SJCRH30 (cell line): ENCODE data around the gene CLDN9. TPM values are rescaled to one million over a fixed set of nuclear protein-coding genes. Genes with fewer than 3 reads are reported as not detected.

ENCODE experiments used
- DNase-seq, 2 experiments: peaks; one replicate each; pipeline ENCODE4 v3.0.0-alpha.2; 2015 to 2020
- H3K27ac ChIP-seq: fragments of 250-450 bp; sonication (Bioruptor Pico); 2 replicates; pipeline ENCODE4 v1.5.1; 2020; ENCODE audit warnings: mild to moderate bottlenecking, moderate library complexity
- H3K27me3 ChIP-seq: fragments of 250-450 bp; sonication (Bioruptor Pico); 2 replicates; pipeline ENCODE4 v1.5.1; 2020; ENCODE audit warnings: mild to moderate bottlenecking, moderate library complexity
- H3K36me3 ChIP-seq: fragments of 250-450 bp; sonication (Bioruptor Pico); 2 replicates; pipeline ENCODE4 v1.5.1; 2020; ENCODE audit warnings: mild to moderate bottlenecking, moderate library complexity
- H3K4me1 ChIP-seq: fragments of 250-450 bp; sonication (Bioruptor Pico); 2 replicates; pipeline ENCODE4 v1.5.1; 2020; ENCODE audit warnings: mild to moderate bottlenecking, moderate library complexity
- H3K4me3 ChIP-seq: fragments of 250-450 bp; sonication (Bioruptor Pico); 2 replicates; pipeline ENCODE4 v1.5.1; 2020; ENCODE audit warnings: mild to moderate bottlenecking, moderate library complexity
- H3K9me3 ChIP-seq: fragments of 250-450 bp; sonication (Bioruptor Pico); replicated peaks from 2 replicates; pipeline ENCODE4 v1.5.1; 2020; ENCODE audit warnings: mild to moderate bottlenecking, moderate library complexity
- total RNA-seq: library from RNA; depleted of rRNA; stranded (reverse); fragments of >200 nt; shearing (Covaris generic); gene quantifications from 2 replicates; pipeline ENCODE4 v1.2.3, GENCODE V29; 2014

Gene CLDN9
- total RNA-seq, 1 experiment from 2014 or later: not detected

DNA sequence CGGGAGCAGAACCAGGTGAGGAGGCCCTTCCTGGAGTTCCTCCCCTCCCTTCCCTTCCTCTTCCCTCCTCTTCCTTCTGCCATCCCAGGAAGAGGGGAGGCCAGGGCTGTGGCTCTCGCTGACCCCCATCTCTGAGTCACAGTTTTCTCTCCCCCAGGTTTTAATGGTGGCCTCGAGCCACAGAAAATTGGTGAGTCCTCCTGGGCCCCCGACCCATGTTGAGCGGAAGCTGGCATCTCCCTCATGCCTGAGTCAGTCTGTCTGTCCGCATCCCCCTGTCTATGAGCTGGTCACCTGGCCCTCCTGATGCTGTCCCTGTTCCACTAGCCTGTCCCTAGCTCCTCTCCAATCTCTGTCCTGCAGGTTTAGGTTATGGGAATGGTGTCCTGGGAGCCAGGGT lies 12.8 kb upstream of the CLDN9 start:
- Histone ChIP-seq H3K4me1 (0 out of 2 replicates have a peak, but pooled peaks cover 2% of the 10 kb centered on the region), H3K27ac (no peak overlapping the region), H3K4me3 (no peak overlapping the region), H3K27me3 (peaks cover 21% of the 10 kb centered on the region), H3K36me3 (no peaks in the 10 kb centered on the region), H3K9me3 (no peaks in the 10 kb centered on the region)
- no peak for DNase-seq

DNA sequence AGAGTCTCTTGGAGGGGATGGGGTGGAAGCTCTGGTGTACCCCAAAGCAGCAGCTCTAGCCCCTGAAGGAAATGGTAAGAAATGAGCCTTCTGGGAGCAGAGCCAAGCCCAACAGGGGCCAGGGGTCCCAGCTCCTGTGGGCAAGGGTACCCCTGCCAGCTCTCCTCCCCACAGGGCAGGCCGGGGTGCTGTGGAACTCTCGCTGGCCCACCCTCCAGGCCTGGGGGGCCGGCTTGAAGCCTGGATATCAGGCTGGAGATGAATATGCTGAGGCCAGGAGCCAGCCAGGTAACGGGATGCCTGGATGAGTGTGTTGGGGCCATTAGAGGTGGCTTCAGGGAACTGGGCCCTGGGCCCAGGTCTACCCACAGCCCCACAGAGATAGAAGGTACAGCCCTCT lies 12.2 kb upstream of the CLDN9 start:
- Histone ChIP-seq H3K27me3 (peaks cover 25% of the 10 kb centered on the region), H3K9me3 (no peaks in the 10 kb centered on the region), H3K4me1 (0 out of 2 replicates have a peak, but pooled peaks cover 3% of the 10 kb centered on the region), H3K36me3 (no peaks in the 10 kb centered on the region), H3K4me3 (no peak overlapping the region), H3K27ac (no peak overlapping the region)
- no peak for DNase-seq

DNA sequence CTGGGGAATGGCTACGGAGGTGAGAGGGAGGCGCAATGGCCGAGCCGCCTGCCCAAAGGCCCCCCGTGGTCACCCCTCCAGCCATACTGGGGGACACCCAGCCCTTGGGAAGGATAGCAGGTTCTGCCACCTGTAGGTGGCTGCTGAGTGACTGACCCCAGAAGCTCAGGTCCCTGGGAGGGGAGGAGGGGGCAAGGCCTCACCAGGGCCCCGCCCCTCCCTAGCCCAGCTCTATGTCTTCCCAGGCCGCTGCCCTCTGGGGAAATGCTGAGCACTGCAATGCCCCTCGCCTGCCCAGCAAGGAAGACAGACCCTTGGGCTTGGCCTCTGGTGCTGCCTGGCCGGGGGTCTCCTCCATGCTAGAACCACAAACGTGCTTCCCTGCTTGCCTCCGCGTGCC lies 11.4 kb upstream of the CLDN9 start:
- Histone ChIP-seq H3K27me3 (peaks cover 31% of the 10 kb centered on the region), H3K4me3 (no peak overlapping the region)
- DNase-seq: no peak

DNA sequence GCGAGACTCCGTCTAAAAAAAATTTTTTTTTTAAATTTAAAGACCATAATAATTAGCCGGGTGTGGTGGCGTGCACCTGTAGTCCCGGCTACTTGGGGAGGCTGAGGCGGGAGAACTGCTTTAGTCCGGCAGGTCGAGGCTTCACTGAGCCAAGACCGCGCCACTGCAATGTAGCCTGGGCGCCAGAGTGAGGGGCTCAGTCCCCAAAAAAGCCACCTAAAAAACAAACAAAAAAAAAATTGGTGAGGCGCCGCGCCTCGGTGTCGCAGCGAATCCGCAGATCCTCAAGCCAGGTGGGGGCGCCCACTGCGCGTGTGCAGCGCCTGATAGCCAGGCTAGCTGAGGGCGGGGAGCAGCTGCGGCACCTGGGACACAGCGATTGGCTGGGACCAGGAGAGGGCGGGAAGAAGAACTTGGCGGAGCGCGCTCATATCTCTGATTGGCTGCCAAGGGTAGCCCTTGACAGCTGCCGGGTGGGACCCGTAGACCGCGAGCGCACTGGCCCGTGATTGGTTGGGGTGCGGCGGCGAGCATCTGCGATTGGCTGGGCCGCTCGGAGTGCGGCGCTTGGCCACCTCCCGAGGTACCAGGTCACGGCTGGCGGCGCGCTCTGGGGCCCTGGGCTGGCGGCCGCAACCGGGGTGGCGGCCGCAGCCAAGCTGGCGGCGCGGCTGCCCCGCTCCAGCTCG lies 9.0 kb upstream of the CLDN9 start:
- no peak overlapping the region for H3K4me3 ChIP-seq
- peaks cover 14% of the 10 kb centered on the region for H3K4me1 ChIP-seq
- no peaks in the 10 kb centered on the region for H3K9me3 ChIP-seq
- no peaks in the 10 kb centered on the region for H3K36me3 ChIP-seq
- peak; percentile 98 for DNase-seq
- H3K27ac ChIP-seq: no peak overlapping the region
- H3K27me3 ChIP-seq: peaks cover 37% of the 10 kb centered on the region

More for the DNA sequence above, 11.4 kb upstream of the CLDN9 start:
- Histone ChIP-seq H3K27ac (no peak overlapping the region), H3K4me1 (0 out of 2 replicates have a peak, but pooled peaks cover 3% of the 10 kb centered on the region), H3K36me3 (no peaks in the 10 kb centered on the region), H3K9me3 (no peaks in the 10 kb centered on the region)

DNA sequence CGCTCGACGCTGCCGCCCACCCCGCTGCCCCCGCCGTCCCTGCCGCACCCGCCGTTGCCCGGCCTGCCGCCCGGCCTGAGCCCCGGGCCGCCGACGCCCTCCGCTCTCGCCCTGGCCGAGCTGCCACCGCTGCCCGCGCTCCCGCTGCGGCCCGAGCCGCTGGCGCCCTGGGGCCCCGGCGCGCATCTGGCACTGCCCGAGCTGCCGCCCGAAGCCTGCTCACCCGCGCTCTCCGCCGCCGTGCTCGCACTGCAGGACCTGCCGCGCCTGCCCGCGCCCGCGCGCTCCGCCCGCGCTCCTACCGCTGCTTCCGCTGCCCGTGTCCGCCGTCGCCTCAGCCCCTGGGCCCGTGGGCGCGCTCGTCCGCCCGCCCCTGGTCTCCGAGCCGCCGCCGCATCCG lies 8.4 kb upstream of the CLDN9 start:
- Histone ChIP-seq H3K27me3 (peaks cover 37% of the 10 kb centered on the region), H3K4me3 (no peak overlapping the region), H3K9me3 (no peaks in the 10 kb centered on the region), H3K27ac (no peak overlapping the region), H3K4me1 (peaks cover 16% of the 10 kb centered on the region), H3K36me3 (no peaks in the 10 kb centered on the region)
- DNase-seq: no peak

DNA sequence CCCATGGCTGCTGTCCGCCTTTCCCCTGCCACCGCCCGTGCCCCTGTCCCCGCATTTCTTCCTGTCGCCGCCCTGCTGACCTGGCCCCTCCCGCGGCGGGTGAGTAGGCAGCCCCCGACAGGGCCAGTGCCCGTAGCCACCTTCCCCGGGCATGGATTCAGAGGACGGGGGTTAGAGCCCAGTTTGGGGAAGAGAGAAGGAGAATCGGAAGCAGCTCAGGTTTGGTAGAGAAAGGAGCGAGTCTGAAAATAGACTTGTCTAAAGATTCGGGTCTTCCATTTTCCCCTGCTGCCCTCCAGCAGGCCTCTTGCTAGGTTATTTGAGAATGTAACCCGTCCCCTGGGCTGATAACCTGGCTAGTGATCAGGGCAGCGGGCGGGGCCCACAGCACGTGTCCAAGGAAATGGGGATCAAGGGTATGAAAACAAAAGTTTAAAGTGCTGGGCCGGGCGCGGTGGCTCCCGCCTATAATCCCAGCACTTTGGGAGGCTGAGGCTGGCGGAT lies 7.9 kb upstream of the CLDN9 start:
- H3K4me3 ChIP-seq: no peak overlapping the region

DNA sequence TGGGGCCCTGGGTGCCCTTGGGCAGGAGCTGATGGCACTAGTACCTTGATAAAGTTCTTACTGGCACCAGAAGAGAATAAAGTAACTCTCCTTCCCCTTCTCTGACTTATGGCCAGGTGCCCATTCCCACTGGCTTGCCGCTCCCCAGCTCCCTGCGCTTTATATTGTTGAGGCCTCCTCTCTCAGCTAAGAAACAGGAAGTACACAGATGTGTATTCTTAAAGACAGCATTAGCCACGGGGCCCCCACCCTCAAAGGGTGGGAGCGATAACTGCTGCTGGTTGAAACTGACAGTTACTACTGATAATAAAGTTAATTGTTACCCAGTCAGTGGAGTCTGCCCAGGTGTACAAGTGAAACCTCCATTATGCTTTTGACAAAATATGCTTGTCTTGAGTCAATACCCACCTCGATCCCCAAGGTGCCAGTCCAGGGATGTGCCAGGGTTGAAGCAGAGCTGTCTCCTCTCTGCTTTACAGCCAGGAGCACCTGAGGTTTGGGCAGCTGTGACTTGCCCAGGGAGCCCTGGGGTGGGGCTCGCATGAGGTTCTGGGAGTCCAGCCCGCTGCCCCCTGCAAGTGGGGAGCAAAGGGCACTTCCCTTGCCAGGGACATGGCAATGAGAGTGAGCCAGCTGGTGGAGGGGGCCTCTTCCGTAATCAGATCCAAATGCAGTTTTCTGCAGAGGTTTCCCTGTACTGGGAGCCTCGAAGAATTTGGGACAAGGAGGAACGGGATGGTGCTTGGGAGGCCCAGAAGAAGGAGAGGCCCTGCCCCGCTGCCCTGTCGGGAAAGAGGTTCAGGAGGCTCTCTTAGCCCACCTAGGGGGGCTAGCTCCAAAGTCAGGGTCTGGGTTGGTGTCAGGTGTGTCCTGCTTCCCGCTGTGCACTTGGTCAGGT lies 5.4 kb upstream of the CLDN9 start:
- peaks cover 29% of the 10 kb centered on the region for H3K4me1 ChIP-seq

More for the DNA sequence above, 7.9 kb upstream of the CLDN9 start:
- no peak for DNase-seq
- Histone ChIP-seq H3K4me1 (peaks cover 21% of the 10 kb centered on the region), H3K9me3 (no peaks in the 10 kb centered on the region), H3K27me3 (peaks cover 37% of the 10 kb centered on the region), H3K36me3 (no peaks in the 10 kb centered on the region), H3K27ac (no peak overlapping the region)

DNA sequence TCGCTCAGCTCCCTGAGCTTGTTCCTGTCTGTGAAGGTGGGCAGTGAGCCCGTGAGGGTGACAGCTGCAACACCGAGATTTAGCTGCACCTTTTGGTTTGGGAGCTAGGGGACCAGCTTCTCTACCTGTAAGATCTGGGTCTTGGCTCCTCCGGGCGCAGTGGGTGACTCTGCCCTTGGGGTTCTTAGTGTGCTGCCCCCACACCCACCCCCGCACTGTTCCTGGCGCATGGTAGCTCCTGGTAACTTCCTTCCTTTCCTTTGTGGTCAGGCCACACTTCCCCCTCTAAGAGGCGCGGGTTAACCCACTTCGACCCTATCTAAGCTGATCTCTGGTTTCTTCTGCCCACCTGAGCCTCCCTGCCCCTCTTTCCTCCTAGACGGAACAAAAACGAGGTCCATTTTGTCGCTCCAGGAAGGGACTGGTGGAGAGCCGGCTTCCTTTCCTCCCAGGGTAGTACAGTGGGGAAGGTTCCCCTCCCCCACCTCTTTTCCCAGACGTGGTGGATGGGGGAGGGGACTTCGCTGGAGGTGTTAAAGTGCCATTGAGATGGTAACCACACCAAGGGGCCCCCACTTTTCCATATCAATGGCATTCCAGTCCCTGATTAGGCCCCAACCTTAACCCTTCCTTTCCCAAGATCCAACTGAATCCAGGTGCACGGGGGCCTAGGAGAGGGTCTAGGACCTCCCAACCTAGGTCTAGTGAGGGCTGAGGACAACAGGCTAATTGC lies 4.6 kb upstream of the CLDN9 start:
- Histone ChIP-seq H3K4me1 (peaks cover 34% of the 10 kb centered on the region), H3K4me3 (no peak overlapping the region), H3K36me3 (no peaks in the 10 kb centered on the region), H3K27ac (no peak overlapping the region), H3K9me3 (no peaks in the 10 kb centered on the region), H3K27me3 (peaks cover 39% of the 10 kb centered on the region)
- no peak for DNase-seq

More for the DNA sequence above, 5.4 kb upstream of the CLDN9 start:
- no peak for DNase-seq
- Histone ChIP-seq H3K27ac (no peak overlapping the region), H3K27me3 (peaks cover 38% of the 10 kb centered on the region), H3K9me3 (no peaks in the 10 kb centered on the region), H3K36me3 (no peaks in the 10 kb centered on the region), H3K4me3 (no peak overlapping the region)

DNA sequence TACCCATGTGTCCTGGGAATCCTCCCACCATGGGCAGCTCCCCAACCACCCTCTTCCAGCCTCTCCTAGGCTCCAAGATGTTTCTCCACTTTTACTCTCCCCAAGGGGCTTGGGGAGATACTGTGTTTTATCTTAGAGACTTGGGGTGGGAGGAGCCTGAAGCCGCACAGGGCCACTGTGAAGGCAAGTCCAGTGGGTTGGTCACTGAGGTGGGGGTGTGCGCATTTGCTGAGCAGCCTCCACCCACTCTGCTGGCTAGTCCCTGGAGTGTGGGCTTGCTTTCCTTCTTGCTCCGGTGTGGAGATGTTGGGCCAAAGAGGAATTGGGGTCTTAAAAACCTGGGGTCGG lies 4.1 kb upstream of the CLDN9 start:
- Histone ChIP-seq H3K4me1 (peaks cover 34% of the 10 kb centered on the region), H3K9me3 (no peaks in the 10 kb centered on the region), H3K27me3 (peaks cover 39% of the 10 kb centered on the region)

DNA sequence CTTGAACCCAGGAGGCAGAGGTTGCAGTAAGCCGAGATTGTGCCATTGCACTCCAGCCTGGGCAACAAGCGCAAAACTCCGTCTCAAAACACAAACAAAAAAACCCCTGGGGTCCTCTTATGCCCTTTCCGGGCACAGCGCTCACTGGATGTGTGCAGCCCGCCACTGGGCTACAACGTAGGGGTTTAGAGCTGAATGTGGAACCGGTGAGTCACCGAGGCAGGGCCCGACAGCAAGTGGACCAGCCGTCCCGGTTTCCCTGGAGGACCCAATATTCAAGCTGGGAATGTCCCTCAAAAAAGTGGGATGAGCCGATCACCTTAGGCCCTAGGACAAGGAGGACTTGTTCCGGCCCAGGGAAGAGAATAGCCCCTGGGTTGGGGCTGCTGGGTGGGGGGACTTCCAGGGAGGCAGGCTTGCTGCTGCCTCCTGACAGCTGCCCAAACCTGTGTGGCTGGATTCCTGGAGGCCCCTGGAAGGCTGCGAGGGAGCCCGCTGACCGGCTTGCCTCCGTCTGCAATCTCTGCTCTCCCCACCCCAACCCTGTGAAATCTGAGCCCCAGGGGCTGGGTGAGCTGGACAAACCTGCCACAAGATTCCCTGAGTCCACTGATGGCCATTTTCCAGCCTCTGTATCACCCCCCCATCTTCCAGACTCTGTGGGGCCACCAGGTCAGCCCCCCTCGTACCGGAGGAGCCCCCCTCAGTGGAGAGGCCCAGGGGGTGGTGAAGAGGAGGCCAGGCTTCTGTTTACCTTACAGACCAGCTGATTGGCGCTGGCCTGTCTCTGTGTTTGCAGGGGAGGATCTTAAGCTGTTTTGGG lies 2.9 kb upstream of the CLDN9 start:
- Histone ChIP-seq H3K4me1 (peaks cover 34% of the 10 kb centered on the region), H3K27me3 (peaks cover 39% of the 10 kb centered on the region), H3K27ac (no peak overlapping the region; the same call in 1 of the 2 replicates), H3K4me3 (peak overlapping the region; percentile 9; the same call in 1 of the 2 replicates), H3K9me3 (no peaks in the 10 kb centered on the region), H3K36me3 (no peaks in the 10 kb centered on the region)
- DNase-seq: peak; percentile 72 to 75

More for the DNA sequence above, 4.1 kb upstream of the CLDN9 start:
- no peak overlapping the region for H3K27ac ChIP-seq
- no peak for DNase-seq
- H3K4me3 ChIP-seq: no peak overlapping the region
- H3K36me3 ChIP-seq: no peaks in the 10 kb centered on the region

DNA sequence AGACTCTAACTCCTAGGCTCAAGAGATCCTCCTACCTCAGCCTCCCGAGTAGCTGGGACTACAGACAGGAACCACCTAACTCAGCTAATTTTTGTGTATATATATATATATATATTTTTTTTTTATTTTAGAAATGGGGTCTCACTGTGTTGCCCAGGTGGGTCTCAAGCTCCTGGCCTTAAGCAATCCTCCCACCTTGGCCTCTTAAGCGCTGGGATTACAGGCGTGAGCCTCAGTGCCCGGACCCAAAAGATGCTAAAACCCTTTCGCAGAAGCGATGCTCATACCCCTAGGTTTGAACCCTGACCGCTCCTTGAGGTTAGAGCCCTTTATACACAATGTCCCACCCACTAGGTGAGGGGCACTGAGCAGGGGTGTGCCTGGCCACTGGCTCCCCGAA lies 2.2 kb upstream of the CLDN9 start:
- Histone ChIP-seq H3K27me3 (peaks cover 33% of the 10 kb centered on the region), H3K9me3 (no peaks in the 10 kb centered on the region), H3K27ac (no peak overlapping the region), H3K4me1 (peaks cover 31% of the 10 kb centered on the region), H3K4me3 (no peak overlapping the region), H3K36me3 (no peaks in the 10 kb centered on the region)
- DNase-seq: no peak

DNA sequence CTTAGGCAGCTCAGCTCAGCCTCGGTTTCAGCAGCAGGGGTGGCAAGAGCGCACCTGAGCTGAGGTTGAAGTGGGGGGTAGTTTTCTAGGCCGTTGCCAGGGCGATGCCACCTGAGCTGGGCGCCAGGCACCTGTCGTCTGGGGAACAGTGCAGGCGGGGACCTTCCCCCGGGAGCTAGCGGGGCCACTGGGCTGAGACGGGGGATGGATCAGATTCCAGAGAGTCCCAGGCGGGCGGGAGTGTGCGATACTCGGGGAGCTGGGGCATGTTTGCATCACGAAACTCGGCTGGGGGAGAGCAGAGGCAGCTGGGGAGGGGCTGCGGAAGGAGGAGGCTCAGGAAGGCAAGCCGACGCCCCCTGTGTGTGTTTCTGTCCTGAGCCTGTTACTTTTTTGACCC lies 477 bp upstream of the CLDN9 start:
- Histone ChIP-seq H3K27ac (no peak overlapping the region), H3K27me3 (peaks cover 19% of the 10 kb centered on the region), H3K4me1 (peaks cover 29% of the 10 kb centered on the region), H3K9me3 (no peaks in the 10 kb centered on the region), H3K36me3 (no peaks in the 10 kb centered on the region), H3K4me3 (no peak overlapping the region)
- no peak for DNase-seq

DNA sequence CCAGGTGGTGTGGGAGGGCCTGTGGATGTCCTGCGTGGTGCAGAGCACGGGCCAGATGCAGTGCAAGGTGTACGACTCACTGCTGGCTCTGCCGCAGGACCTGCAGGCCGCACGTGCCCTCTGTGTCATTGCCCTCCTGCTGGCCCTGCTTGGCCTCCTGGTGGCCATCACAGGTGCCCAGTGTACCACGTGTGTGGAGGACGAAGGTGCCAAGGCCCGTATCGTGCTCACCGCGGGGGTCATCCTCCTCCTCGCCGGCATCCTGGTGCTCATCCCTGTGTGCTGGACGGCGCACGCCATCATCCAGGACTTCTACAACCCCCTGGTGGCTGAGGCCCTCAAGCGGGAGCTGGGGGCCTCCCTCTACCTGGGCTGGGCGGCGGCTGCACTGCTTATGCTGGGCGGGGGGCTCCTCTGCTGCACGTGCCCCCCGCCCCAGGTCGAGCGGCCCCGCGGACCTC lies 798 bp downstream of the CLDN9 start:
- Histone ChIP-seq H3K4me3 (no peak overlapping the region), H3K4me1 (peaks cover 20% of the 10 kb centered on the region), H3K27me3 (peaks cover 8% of the 10 kb centered on the region), H3K27ac (no peak overlapping the region), H3K36me3 (no peaks in the 10 kb centered on the region), H3K9me3 (no peaks in the 10 kb centered on the region)
- DNase-seq: no peak
